HG02798 (cell line): Measurements from ENCODE around the gene RMND5A.
A peak's percentile ranks its signal among the peaks of the same experiment; 100 is the strongest.
"Not testable (repeated sequence)": the region's sequence is repeated elsewhere in the genome, so short reads cannot be mapped to it uniquely, and the experiment has no call there.

Source experiments
- ATAC-seq: cut with Tn5 transposase; IDR thresholded peaks from one replicate; pipeline ENCODE4 v1.9.1; 2021; ENCODE audit warnings: mild to moderate bottlenecking; ENCODE audit not compliant: unreplicated experiment, poor library complexity

RMND5A gene

GRCh38 chr2:86708126-86708525 is 12.0 kb upstream of the RMND5A start:
- ATAC-seq: not testable (repeated sequence)

GRCh38 chr2:86714579-86715173 is 5.4 kb upstream of the RMND5A start:
- not testable (repeated sequence) for ATAC-seq

- ATAC-seq: not testable (repeated sequence)
Observed at GRCh38 chr2:86719263-86719636, 841 bp upstream of the RMND5A start.

- peak; percentile 29 for ATAC-seq
Observed at GRCh38 chr2:86720540-86721320, 639 bp downstream of the RMND5A start.

GRCh38 chr2:86725706-86726105 is 5.6 kb downstream of the RMND5A start:
- ATAC-seq: not testable (repeated sequence)

GRCh38 chr2:86732040-86732525 is 12.0 kb downstream of the RMND5A start:
- not testable (repeated sequence) for ATAC-seq

- not testable (repeated sequence) for ATAC-seq
Observed at GRCh38 chr2:86732837-86733236, 12.7 kb downstream of the RMND5A start.

GRCh38 chr2:86733528-86733927 is 13.4 kb downstream of the RMND5A start:
- ATAC-seq: not testable (repeated sequence)

- ATAC-seq: not testable (repeated sequence)
Observed at GRCh38 chr2:86734896-86735295, 14.8 kb downstream of the RMND5A start.

GRCh38 chr2:86739485-86739884 is 19.4 kb downstream of the RMND5A start:
- not testable (repeated sequence) for ATAC-seq

GRCh38 chr2:86739889-86740288 is 19.8 kb downstream of the RMND5A start:
- not testable (repeated sequence) for ATAC-seq

GRCh38 chr2:86741889-86742498 is 21.9 kb downstream of the RMND5A start:
- ATAC-seq: not testable (repeated sequence)

GRCh38 chr2:86744152-86744551 is 24.1 kb downstream of the RMND5A start:
- ATAC-seq: no peak

- no peak for ATAC-seq
Observed at GRCh38 chr2:86746939-86747338, 26.8 kb downstream of the RMND5A start.

- peak; percentile 64 for ATAC-seq
Observed at GRCh38 chr2:86747711-86748639, 27.9 kb downstream of the RMND5A start.

- no peak for ATAC-seq
Observed at GRCh38 chr2:86750240-86750839, 30.2 kb downstream of the RMND5A start.

GRCh38 chr2:86751778-86752177 is 31.7 kb downstream of the RMND5A start:
- ATAC-seq: no peak

- ATAC-seq: no peak
Observed at GRCh38 chr2:86752934-86753333, 32.8 kb downstream of the RMND5A start.

- ATAC-seq: no peak
Observed at GRCh38 chr2:86753606-86754005, 33.5 kb downstream of the RMND5A start.

GRCh38 chr2:86758405-86758804 is 38.3 kb downstream of the RMND5A start:
- no peak for ATAC-seq
